K562 (cell line): Measurements from ENCODE around the gene C22orf39. TPM values are rescaled to one million over a fixed set of nuclear protein-coding genes. Genes with fewer than 3 reads are reported as not detected.

Experiments used
- CBFA2T2 ChIP-seq: fragments of 450-650 bp; conservative IDR thresholded peaks from 2 replicates; pipeline ENCODE4 v1.6.1; 2017; ENCODE audit warnings: mild to moderate bottlenecking
- CCAR2 ChIP-seq: fragments of 200-400 bp; formaldehyde crosslinking; IDR thresholded peaks from 2 replicates; pipeline ENCODE4 v1.6.1; 2017; ENCODE audit warnings: mild to moderate bottlenecking, low read depth, low read length
- CREBBP ChIP-seq: IDR thresholded peaks from one replicate; pipeline ENCODE4 v1.6.1; 2012; ENCODE audit warnings: low read depth, mild to moderate bottlenecking, control low read depth, inconsistent platforms, low read length
- MCM7 ChIP-seq, 2 experiments: fragments of 450-650 bp; IDR thresholded peaks; 2 replicates each; pipeline ENCODE4 v1.6.1; 2016 to 2018
- MTA3 ChIP-seq: fragments of 450-650 bp; formaldehyde crosslinking; IDR thresholded peaks from 2 replicates; pipeline ENCODE4 v1.6.1; 2017; ENCODE audit warnings: mild to moderate bottlenecking, borderline replicate concordance
- MTF1 ChIP-seq: fragments of 250-450 bp; sonication (Bioruptor Pico); IDR thresholded peaks from 2 replicates; pipeline ENCODE4 v1.9.0; 2021; ENCODE audit warnings: moderate library complexity, mild to moderate bottlenecking, inconsistent platforms, borderline replicate concordance
- NR2C1 ChIP-seq, 2 experiments: fragments of 450-650 bp; IDR thresholded peaks; 2 replicates each; pipeline ENCODE4 v1.6.1; 2017; ENCODE audit warnings: mild to moderate bottlenecking in 2 of 2, antibody characterized with exemption in 1 of 2, inconsistent platforms in 1 of 2, missing compliant biosample characterization in 1 of 2, missing genetic modification characterization in 1 of 2
- POLR3G ChIP-seq: IDR thresholded peaks from 2 replicates; pipeline ENCODE4 v1.6.1; 2011; ENCODE audit not compliant: insufficient read length, insufficient replicate concordance; ENCODE audit errors: extremely low read depth
- RBM39 ChIP-seq: fragments of 200-400 bp; formaldehyde crosslinking; optimal IDR thresholded peaks from 2 replicates; pipeline ENCODE3; 2018; ENCODE audit warnings: low read depth, low read length
- SIN3B ChIP-seq: fragments of 450-650 bp; IDR thresholded peaks from 2 replicates; pipeline ENCODE4 v1.6.1; 2017; ENCODE audit warnings: low read depth, mild to moderate bottlenecking, moderate library complexity
- ZC3H4 ChIP-seq: sonication (generic); formaldehyde crosslinking; IDR thresholded peaks from 2 replicates; pipeline ENCODE4 v1.9.0; 2021; ENCODE audit warnings: missing genetic modification reagents, borderline replicate concordance
- polyA plus RNA-seq, 8 experiments: library from polyadenylated mRNA; depleted of rRNA in 4 of 8; stranded (reverse) in 5 of 8; unstranded in 3 of 8; fragments of >200 nt; fragmentation: Nextera tagmentation in 2 of 8; fragmentation: Illumina TruSeq in 1 of 8; extraction: Ambion mirVana in 2 of 8; extraction: Trizol in 1 of 8; gene quantifications; 2 replicates each; pipeline versions ENCODE4 v1.2.1 to v1.2.3, GENCODE V29; 2011 to 2014; ENCODE audit warnings: inconsistent platforms in 1 of 8, missing spikeins in 1 of 8
- total RNA-seq, 7 experiments: library from RNA; depleted of rRNA in 6 of 7; stranded (reverse); fragments of >200 nt in 6 of 7; fragmentation: Illumina TruSeq in 2 of 7; extraction: Trizol in 2 of 7; gene quantifications; 2 replicates each; pipeline versions ENCODE4 v1.2.1 to v1.2.3, GENCODE V29; 2011 to 2021; ENCODE audit warnings: low replicate concordance in 1 of 7
- TF ChIP-seq, protein P1 (sequence below): fragments of 250-450 bp; sonication (Bioruptor Pico); IDR thresholded peaks from 2 replicates; pipeline ENCODE4 v1.9.0; 2021; ENCODE audit warnings: mild to moderate bottlenecking, inconsistent platforms
- TF ChIP-seq, protein P2 (sequence below): fragments of 450-650 bp; IDR thresholded peaks from 2 replicates; pipeline ENCODE4 v1.6.1; 2017; ENCODE audit warnings: antibody characterized with exemption
- TF ChIP-seq, protein P3 (sequence below): sonication (generic); formaldehyde crosslinking; IDR thresholded peaks from 2 replicates; pipeline ENCODE4 v1.8.1; 2022; ENCODE audit warnings: missing genetic modification reagents
- TF ChIP-seq, protein P4 (sequence below), 2 experiments: fragments of 450-650 bp; IDR thresholded peaks; 2 replicates each; pipeline ENCODE4 v1.6.1; 2016; ENCODE audit warnings: mild to moderate bottlenecking in 2 of 2, borderline replicate concordance in 1 of 2, low read depth in 1 of 2, moderate library complexity in 1 of 2

Gene C22orf39
- total and polyA plus RNA-seq, 9 of the 15 experiments (the other 6 are each of a cell fraction or from before 2014, with no cell fraction given) = 20.4 to 139 (median 66.8) TPM

DNA sequence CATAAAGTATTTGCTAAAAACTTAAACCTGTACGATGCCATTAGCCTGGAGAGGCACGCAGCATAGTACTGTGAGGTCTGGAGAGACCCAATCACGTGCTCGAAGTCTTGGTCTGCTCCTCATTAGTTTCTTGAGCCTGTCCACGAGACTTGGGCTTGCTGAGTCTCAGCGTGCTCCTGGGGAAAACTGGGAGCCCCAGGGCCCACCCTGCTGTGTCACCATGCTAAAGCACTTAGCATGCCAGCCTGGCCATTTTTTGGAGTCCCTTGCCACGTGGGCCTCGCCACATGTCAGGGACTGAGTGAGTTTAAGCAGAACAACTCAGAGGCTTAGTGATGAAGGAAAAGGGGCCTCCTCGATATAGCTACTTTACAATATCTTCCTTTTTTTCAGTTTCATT lies 34.8 kb upstream of the C22orf39 start (continued):
- TF ChIP-seq, protein P1, sequence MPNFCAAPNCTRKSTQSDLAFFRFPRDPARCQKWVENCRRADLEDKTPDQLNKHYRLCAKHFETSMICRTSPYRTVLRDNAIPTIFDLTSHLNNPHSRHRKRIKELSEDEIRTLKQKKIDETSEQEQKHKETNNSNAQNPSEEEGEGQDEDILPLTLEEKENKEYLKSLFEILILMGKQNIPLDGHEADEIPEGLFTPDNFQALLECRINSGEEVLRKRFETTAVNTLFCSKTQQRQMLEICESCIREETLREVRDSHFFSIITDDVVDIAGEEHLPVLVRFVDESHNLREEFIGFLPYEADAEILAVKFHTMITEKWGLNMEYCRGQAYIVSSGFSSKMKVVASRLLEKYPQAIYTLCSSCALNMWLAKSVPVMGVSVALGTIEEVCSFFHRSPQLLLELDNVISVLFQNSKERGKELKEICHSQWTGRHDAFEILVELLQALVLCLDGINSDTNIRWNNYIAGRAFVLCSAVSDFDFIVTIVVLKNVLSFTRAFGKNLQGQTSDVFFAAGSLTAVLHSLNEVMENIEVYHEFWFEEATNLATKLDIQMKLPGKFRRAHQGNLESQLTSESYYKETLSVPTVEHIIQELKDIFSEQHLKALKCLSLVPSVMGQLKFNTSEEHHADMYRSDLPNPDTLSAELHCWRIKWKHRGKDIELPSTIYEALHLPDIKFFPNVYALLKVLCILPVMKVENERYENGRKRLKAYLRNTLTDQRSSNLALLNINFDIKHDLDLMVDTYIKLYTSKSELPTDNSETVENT (CRISPR knock-in tag) = 0 out of 2 replicates have a peak, but pooled peaks have one; percentile 43
- TF ChIP-seq, protein P2, sequence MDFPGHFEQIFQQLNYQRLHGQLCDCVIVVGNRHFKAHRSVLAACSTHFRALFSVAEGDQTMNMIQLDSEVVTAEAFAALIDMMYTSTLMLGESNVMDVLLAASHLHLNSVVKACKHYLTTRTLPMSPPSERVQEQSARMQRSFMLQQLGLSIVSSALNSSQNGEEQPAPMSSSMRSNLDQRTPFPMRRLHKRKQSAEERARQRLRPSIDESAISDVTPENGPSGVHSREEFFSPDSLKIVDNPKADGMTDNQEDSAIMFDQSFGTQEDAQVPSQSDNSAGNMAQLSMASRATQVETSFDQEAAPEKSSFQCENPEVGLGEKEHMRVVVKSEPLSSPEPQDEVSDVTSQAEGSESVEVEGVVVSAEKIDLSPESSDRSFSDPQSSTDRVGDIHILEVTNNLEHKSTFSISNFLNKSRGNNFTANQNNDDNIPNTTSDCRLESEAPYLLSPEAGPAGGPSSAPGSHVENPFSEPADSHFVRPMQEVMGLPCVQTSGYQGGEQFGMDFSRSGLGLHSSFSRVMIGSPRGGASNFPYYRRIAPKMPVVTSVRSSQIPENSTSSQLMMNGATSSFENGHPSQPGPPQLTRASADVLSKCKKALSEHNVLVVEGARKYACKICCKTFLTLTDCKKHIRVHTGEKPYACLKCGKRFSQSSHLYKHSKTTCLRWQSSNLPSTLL = no peak
- TF ChIP-seq CBFA2T2 (no peak), SIN3B (no peak), MCM7 (IDR thresholded peaks at IDR 0.05) (no peak), CREBBP (no peak), NR2C1 (IDR thresholded peaks at IDR 0.05) (no peak), NR2C1 (tag; IDR thresholded peaks at IDR 0.05) (no peak), RBM39 (no peak), MTF1 (CRISPR knock-in tag) (no peak), ZC3H4 (CRISPR knock-in tag) (no peak), POLR3G (no peak), MTA3 (no peak), CCAR2 (no peak)
- TF ChIP-seq, protein P3, sequence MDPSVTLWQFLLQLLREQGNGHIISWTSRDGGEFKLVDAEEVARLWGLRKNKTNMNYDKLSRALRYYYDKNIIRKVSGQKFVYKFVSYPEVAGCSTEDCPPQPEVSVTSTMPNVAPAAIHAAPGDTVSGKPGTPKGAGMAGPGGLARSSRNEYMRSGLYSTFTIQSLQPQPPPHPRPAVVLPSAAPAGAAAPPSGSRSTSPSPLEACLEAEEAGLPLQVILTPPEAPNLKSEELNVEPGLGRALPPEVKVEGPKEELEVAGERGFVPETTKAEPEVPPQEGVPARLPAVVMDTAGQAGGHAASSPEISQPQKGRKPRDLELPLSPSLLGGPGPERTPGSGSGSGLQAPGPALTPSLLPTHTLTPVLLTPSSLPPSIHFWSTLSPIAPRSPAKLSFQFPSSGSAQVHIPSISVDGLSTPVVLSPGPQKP (CRISPR knock-in tag) = no peak
- TF ChIP-seq, protein P4, sequence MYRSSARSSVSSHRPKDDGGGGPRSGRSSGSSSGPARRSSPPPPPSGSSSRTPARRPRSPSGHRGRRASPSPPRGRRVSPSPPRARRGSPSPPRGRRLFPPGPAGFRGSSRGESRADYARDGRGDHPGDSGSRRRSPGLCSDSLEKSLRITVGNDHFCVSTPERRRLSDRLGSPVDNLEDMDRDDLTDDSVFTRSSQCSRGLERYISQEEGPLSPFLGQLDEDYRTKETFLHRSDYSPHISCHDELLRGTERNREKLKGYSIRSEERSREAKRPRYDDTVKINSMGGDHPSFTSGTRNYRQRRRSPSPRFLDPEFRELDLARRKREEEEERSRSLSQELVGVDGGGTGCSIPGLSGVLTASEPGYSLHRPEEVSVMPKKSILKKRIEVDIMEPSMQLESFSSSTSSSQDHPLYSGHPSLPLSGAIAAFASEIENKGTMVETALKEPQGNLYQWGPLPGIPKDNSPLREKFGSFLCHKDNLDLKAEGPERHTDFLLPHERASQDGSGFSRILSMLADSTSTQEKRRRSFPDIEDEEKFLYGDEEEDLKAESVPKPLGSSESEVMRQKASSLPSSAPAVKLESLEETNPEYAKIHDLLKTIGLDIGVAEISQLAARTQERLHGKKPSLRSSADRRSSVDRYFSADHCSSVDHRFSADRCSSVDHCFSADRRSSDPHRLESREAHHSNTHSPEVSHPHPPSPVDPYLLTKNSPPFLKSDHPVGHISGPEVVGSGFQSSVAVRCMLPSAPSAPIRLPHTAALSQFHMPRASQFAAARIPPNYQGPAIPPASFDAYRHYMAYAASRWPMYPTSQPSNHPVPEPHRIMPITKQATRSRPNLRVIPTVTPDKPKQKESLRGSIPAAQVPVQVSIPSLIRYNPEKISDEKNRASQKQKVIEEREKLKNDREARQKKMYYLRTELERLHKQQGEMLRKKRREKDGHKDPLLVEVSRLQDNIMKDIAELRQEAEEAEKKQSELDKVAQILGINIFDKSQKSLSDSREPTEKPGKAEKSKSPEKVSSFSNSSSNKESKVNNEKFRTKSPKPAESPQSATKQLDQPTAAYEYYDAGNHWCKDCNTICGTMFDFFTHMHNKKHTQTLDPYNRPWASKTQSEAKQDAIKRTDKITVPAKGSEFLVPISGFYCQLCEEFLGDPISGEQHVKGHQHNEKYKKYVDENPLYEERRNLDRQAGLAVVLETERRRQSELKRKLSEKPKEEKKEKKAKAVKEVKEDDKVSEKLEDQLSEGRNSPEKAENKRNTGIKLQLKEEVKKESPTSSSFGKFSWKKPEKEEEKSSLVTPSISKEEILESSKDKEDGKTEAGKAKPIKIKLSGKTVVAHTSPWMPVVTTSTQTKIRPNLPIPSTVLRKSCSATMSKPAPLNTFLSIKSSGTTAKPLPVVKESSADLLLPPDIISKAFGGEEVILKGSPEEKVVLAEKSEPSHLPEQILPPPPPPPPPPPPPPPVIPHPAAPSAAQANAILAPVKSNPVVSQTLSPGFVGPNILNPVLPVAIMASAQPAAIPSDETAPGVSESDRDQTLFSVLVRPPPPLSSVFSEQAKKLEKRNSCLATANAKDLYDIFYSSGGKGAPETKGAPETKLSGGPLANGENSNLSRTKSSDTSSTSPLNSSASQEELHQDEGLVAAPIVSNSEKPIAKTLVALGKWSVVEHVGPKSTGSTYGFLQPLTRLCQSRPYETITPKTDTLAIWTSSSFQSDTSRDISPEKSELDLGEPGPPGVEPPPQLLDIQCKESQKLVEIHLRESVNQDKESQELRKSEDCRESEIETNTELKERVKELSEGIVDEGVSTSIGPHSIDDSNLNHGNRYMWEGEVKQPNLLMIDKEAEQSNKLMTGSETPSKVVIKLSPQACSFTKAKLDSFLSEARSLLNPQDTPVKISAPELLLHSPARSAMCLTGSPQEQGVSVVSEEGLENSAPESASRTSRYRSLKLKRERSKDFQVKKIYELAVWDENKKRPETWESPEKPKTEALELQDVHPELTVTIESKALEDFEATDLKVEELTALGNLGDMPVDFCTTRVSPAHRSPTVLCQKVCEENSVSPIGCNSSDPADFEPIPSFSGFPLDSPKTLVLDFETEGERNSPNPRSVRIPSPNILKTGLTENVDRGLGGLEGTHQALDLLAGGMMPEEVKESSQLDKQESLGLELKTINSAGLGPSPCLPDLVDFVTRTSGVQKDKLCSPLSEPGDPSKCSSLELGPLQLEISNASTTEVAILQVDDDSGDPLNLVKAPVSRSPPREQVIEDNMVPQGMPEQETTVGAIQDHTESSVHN (IDR thresholded peaks at IDR 0.05; ENCODE audit: borderline replicate concordance in 1 of 2, low read depth in 1 of 2) = no peak
